A673 (cell line): ENCODE data around the gene TMED1. TPM values are rescaled to one million over a fixed set of nuclear protein-coding genes. Genes with fewer than 3 reads are reported as not detected.
A peak's percentile ranks its signal among the peaks of the same experiment; 100 is the strongest.

Source experiments
- BruUV-seq: library from RNA; stranded (reverse); fragments of 400-500 nt; replicated peaks from 2 replicates; lab custom pipeline; 2021; lab: Mats Ljungman, UMichigan
- CTCF ChIA-PET: fragments of 300-600 bp; sonication (Branson Sonifier 250); formaldehyde crosslinking; loops from one replicate; lab custom pipeline; 2022; ENCODE audit warnings: antibody characterized with exemption; lab: Charles Lee
- POLR2A ChIA-PET: fragments of 300-600 bp; sonication (Branson Sonifier 250); formaldehyde crosslinking; loops from one replicate; lab custom pipeline; 2022; ENCODE audit warnings: antibody characterized with exemption; ENCODE audit not compliant: low non-redundant PET; lab: Charles Lee
- DNase-seq: peaks from one replicate; pipeline ENCODE4 v3.0.0-alpha.2; 2015; ENCODE audit warnings: low spot score
- H3K27ac ChIP-seq: fragments of 200-600 bp; sonication (generic); 2 replicates; pipeline ENCODE4 v1.5.1; 2016; ENCODE audit warnings: mixed run types, low read depth, mild to moderate bottlenecking, mixed read lengths, antibody characterized with exemption, low read length; ENCODE audit not compliant: poor library complexity, severe bottlenecking
- H3K27me3 ChIP-seq: fragments of 200-600 bp; sonication (generic); replicated peaks from 2 replicates; pipeline ENCODE4 v1.6.1; 2017; ENCODE audit warnings: mixed run types, low read depth, mild to moderate bottlenecking, mixed read lengths, antibody characterized with exemption, low read length; ENCODE audit not compliant: insufficient read depth, poor library complexity
- H3K36me3 ChIP-seq: fragments of 200-600 bp; sonication (generic); 2 replicates; pipeline ENCODE4 v1.6.1; 2016; ENCODE audit warnings: mixed run types, mild to moderate bottlenecking, mixed read lengths, antibody characterized with exemption, low read length; ENCODE audit not compliant: insufficient read depth, poor library complexity, severe bottlenecking
- H3K4me1 ChIP-seq: fragments of 200-600 bp; sonication (generic); 2 replicates; pipeline ENCODE4 v1.6.1; 2017; ENCODE audit warnings: mixed run types, mild to moderate bottlenecking, mixed read lengths, antibody characterized with exemption, low read length; ENCODE audit not compliant: insufficient read depth, poor library complexity, severe bottlenecking
- H3K4me3 ChIP-seq: fragments of 200-600 bp; sonication (generic); 2 replicates; pipeline ENCODE4 v1.5.1; 2016; ENCODE audit warnings: low read depth, mixed run types, mild to moderate bottlenecking, mixed read lengths, low read length; ENCODE audit not compliant: poor library complexity, severe bottlenecking
- H3K9me3 ChIP-seq: fragments of 200-600 bp; sonication (generic); 2 replicates; pipeline ENCODE4 v1.6.1; 2016; ENCODE audit warnings: mixed run types, low read depth, mild to moderate bottlenecking, mixed read lengths, antibody characterized with exemption, low read length; ENCODE audit not compliant: poor library complexity, severe bottlenecking
- EZH2 ChIP-seq: fragments of 200-600 bp; sonication (generic); IDR thresholded peaks from 2 replicates; pipeline ENCODE4 v1.6.1; 2017; ENCODE audit warnings: borderline replicate concordance, low read depth, mild to moderate bottlenecking, mixed read lengths, antibody characterized with exemption, low read length; ENCODE audit not compliant: poor library complexity, severe bottlenecking
- intact Hi-C: fragments of 100-400 bp; cut with micrococcal nuclease; formaldehyde crosslinking; loops from one replicate; pipeline ENCODE4 v1.10.0; 2022; ENCODE audit not compliant: unreplicated experiment
- total RNA-seq: library from RNA; stranded (reverse); gene quantifications from 2 replicates; pipeline ENCODE4 v1.2.3, GENCODE V29; 2021
- TF ChIP-seq, protein P1 (sequence below): fragments of 300-800, 200-600 bp; sonication (generic); conservative IDR thresholded peaks from 2 replicates; pipeline ENCODE4 v1.5.1; 2017; ENCODE audit warnings: low read depth, mild to moderate bottlenecking, antibody characterized with exemption, low read length, moderate library complexity, mixed read lengths

TMED1 gene
- total RNA-seq, 1 experiment from 2014 or later: 27.3 TPM

DNA sequence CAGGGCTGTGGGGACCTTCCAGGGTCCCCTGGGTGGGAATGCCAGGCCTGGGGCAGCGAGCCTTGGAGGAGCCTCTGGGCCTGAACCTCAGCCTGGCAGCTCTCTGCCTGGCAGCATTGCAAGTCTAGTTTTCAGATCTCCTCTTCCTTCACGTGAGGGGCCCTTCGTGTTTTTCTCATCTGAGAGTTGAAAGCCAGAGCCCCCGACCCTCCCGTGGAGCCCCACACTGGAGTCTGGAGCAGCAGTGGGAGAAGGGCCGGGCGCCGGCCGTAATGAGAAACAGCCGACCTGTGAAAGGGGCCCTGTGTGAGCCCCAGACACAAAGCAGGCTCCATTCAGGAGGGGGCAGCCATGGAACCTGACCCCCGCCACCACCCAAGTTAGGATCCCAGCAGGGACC is 19.3 kb downstream of the TMED1 start:
- intact Hi-C loops: no loop called here
- CTCF ChIA-PET: no interaction called here
- Histone ChIP-seq H3K4me3 (no peak overlapping the region), H3K36me3 (peaks cover 15% of the 10 kb centered on the region), H3K9me3 (no peaks in the 10 kb centered on the region), H3K27me3 (no peaks in the 10 kb centered on the region), H3K4me1 (peaks cover 8% of the 10 kb centered on the region), H3K27ac (no peak overlapping the region)
- POLR2A ChIA-PET: no interaction called here
- BruUV-seq: no TSS peak
- no peak for DNase-seq
- TF ChIP-seq, protein P1, sequence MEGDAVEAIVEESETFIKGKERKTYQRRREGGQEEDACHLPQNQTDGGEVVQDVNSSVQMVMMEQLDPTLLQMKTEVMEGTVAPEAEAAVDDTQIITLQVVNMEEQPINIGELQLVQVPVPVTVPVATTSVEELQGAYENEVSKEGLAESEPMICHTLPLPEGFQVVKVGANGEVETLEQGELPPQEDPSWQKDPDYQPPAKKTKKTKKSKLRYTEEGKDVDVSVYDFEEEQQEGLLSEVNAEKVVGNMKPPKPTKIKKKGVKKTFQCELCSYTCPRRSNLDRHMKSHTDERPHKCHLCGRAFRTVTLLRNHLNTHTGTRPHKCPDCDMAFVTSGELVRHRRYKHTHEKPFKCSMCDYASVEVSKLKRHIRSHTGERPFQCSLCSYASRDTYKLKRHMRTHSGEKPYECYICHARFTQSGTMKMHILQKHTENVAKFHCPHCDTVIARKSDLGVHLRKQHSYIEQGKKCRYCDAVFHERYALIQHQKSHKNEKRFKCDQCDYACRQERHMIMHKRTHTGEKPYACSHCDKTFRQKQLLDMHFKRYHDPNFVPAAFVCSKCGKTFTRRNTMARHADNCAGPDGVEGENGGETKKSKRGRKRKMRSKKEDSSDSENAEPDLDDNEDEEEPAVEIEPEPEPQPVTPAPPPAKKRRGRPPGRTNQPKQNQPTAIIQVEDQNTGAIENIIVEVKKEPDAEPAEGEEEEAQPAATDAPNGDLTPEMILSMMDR: no peak
- no peak for TF ChIP-seq EZH2

DNA sequence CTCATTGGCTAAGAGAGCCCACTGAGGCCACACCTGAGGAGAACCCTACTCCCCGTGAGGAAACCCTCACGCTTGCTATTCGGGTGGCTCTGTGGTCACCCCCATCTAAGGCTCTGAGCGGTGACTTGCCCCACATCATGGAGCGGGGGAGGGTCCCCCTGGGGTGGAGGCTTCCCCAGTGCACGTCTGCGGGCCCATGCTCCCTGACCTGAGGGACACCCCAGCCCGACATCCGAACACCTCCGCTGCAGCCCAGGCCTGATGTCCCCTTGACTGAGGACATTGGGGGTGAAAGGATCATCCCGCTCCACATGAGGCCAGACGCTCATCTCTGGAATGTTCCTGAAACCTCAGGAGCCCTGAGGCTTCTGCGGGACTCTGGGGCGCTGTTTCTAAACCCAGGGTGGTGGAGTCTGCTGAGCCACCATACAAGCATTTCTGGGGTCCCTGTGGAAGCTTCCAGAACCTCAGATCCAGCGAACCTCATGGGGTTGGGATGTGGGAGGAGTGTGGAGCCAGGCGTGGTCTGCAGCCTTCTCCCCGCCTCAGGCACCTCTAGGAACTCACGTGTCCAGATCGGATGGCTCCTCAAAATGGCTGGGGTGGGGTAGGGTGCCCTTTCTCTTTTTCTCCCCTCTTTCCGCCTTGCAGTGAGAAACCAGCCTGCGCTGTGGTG is 19.9 kb downstream of the TMED1 start:
- Histone ChIP-seq H3K4me1 (peaks cover 8% of the 10 kb centered on the region), H3K9me3 (no peaks in the 10 kb centered on the region), H3K27ac (peak overlapping the region; percentile 37), H3K4me3 (no peak overlapping the region), H3K36me3 (peaks cover 13% of the 10 kb centered on the region), H3K27me3 (no peaks in the 10 kb centered on the region)
- ChIA-PET POLR2A (no interaction called here), CTCF (no interaction called here)
- DNase-seq: no peak
- TF ChIP-seq EZH2: no peak
- TF ChIP-seq, protein P1: no peak
- no TSS peak for BruUV-seq
- intact Hi-C loops: no loop called here

DNA sequence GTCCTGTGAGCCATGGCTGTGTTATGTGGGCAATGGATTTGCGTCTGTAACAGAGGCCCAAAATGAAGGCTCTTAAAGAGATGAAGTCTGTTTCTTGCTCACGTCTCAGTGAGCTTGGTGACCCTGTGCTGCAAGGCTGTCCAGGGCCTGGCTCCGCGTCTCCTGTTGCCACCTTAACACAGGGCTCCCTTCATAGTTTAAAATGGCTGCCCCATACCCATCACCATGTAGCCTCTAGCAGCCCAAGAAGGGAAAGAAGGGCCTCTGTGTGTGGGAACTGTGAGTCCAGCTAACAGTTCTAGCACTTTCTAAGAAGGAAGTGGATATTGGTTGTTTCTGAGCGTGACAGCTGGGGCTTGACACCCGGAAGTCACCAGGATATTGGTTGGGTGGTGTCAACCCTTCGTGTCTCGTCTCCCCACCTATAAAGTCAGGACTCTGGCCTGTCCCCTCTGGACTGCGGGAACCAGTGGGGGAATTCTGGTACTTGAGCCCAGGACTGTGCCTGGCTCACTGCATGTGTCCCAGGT is 20.9 kb downstream of the TMED1 start:
- Histone ChIP-seq H3K4me1 (peaks cover 8% of the 10 kb centered on the region), H3K27ac (no peak overlapping the region), H3K36me3 (peaks cover 3% of the 10 kb centered on the region), H3K4me3 (no peak overlapping the region), H3K27me3 (no peaks in the 10 kb centered on the region), H3K9me3 (no peaks in the 10 kb centered on the region)
- no peak for TF ChIP-seq EZH2
- TF ChIP-seq, protein P1: no peak
- ChIA-PET CTCF (no interaction called here), POLR2A (no interaction called here)
- intact Hi-C loops: no loop called here
- no peak for DNase-seq
- no TSS peak for BruUV-seq
